ENCODE measurements around the gene LRRC63. TPM values are rescaled to one million over a fixed set of nuclear protein-coding genes. Genes with fewer than 3 reads are reported as not detected.
A peak's percentile ranks its signal among the peaks of the same experiment; 100 is the strongest.

LRRC63 gene
- total and polyA plus RNA-seq, 9 of the 15 experiments (the other 6 are each of a cell fraction or from before 2014, with no cell fraction given) = 0.07 to 0.41 (median 0.24) TPM; not detected in 1

- Histone ChIP-seq H3K36me3 (ENCODE audit: control insufficient read depth, insufficient read depth, low read length) (no peaks in the 10 kb centered on the region), H3K9ac (ENCODE audit: insufficient read depth in 1 of 2, low read depth in 2 of 2, low read length in 2 of 2) (peak overlapping the region in 1 of 2 experiments; percentile 45; a peak in 1 of 4 replicates), H3K9me1 (ENCODE audit: control insufficient read depth, insufficient read depth, low read length) (no peaks in the 10 kb centered on the region), H3K27me3 (ENCODE audit: control insufficient read depth in 2 of 2, insufficient read depth in 2 of 2, low read length in 2 of 2) (no peaks in the 10 kb centered on the region), H3K4me2 (ENCODE audit: insufficient read depth, low read length) (no peak overlapping the region), H2AFZ (ENCODE audit: low read depth, low read length) (peak overlapping the region; percentile 84), H3K79me2 (ENCODE audit: control insufficient read depth, insufficient read depth, low read length) (no peaks in the 10 kb centered on the region), H3K4me1 (replicated peaks in 1 of 2; ENCODE audit: control insufficient read depth in 2 of 2, insufficient read depth in 2 of 2, low read length in 2 of 2) (peaks cover 0 to 23% of the 10 kb centered on the region in 2 experiments; a peak in 4 of 5 replicates), H3K27ac (ENCODE audit: extremely low read depth, low read depth, low read length) (peak overlapping the region; percentile 45; the same call in 1 of the 3 replicates), H3K4me3 (no peak overlapping the region), H4K20me1 (replicated peaks; ENCODE audit: control insufficient read depth, insufficient read depth, low read length) (no peaks in the 10 kb centered on the region), H3K9me3 (replicated peaks; ENCODE audit: control insufficient read depth, insufficient read depth, low read depth, low read length) (no peaks in the 10 kb centered on the region)
- FAIRE-seq = peak; percentile 69
- intact Hi-C loops (cut with micrococcal nuclease) = no loop called here
- POLR2A ChIA-PET = interaction anchor here (0.7 to 0.9 kb wide), 2 partner anchors 10 to 19 kb away, joined by 3 read pairs; no protein-coding TSS in a partner anchor
- ATAC-seq = peak; percentile 72
- CTCF ChIA-PET (ENCODE audit: low intra/inter-chr PET ratio) = no interaction called here
- 5% methylated on average over 2 of the region's 4 CpGs for WGBS (ENCODE audit: insufficient coverage, low coverage, missing lambda C conversion rate)
- peak in 3 of 4 experiments; percentile 10 to 58 (median 28) for DNase-seq (ENCODE audit: extremely low read depth in 1 of 4, low spot score in 3 of 4)
- no TSS peak for BruUV-seq (replicated peaks)
- in situ Hi-C loops (cut with MboI) = no loop called here
- TF ChIP-seq POLR2AphosphoS2 (IDR thresholded peaks at IDR 0.05; ENCODE audit: low read length) (no peak), TOE1 (IDR thresholded peaks at IDR 0.05; ENCODE audit: borderline replicate concordance) (no peak), TOE1 (CRISPR knock-in tag; IDR thresholded peaks at IDR 0.05; ENCODE audit: borderline replicate concordance, low read depth) (no peak), VEZF1 (CRISPR knock-in tag; IDR thresholded peaks at IDR 0.05) (0 out of 2 replicates have a peak, but pooled peaks have one; percentile 21), PHF21A (IDR thresholded peaks at IDR 0.05; ENCODE audit: borderline replicate concordance, low read depth) (no peak), ZNF140 (CRISPR knock-in tag; IDR thresholded peaks at IDR 0.05) (no peak), NR1H2 (CRISPR knock-in tag; IDR thresholded peaks at IDR 0.05) (no peak), ZNF609 (CRISPR knock-in tag; IDR thresholded peaks at IDR 0.05; ENCODE audit: borderline replicate concordance) (no peak), RREB1 (CRISPR knock-in tag; IDR thresholded peaks at IDR 0.05) (no peak), IRF2 (CRISPR knock-in tag; IDR thresholded peaks at IDR 0.05) (no peak)
These were observed 66.7 kb downstream of the LRRC63 start for GRCh38 chr13:46278474-46278873.

All from K562 (cell line).